ENCODE data around the gene RNF207. TPM values are rescaled to one million over a fixed set of nuclear protein-coding genes. Genes with fewer than 3 reads are reported as not detected.

Gene RNF207
- 4.9 and 7.1 TPM in 2 replicates for total RNA-seq (2021)
- long read RNA-seq, partial matches to known transcripts, result 0 of 2 reads
- long read RNA-seq, other reads (novel, unspliced or antisense), result 2 of 2 reads

GRCh38 chr1:6205849-6206519 is at the start of gene RNF207:
TSS of gene RNF207 (plus strand) at chr1:6206119. CDS start at chr1:6206536, 417 bp downstream.
- Histone ChIP-seq H4K5ac (ENCODE audit: insufficient read length, low read depth, low read length) (no peak within 1 kb of the TSS), H2AK5ac (ENCODE audit: insufficient read length, low read length) (no peak within 1 kb of the TSS), H3K14ac (ENCODE audit: insufficient read depth, low read length) (no peak within 1 kb of the TSS), H3K4ac (ENCODE audit: low read depth, low read length) (no peak within 1 kb of the TSS), H3K27me3 (ENCODE audit: insufficient read depth, low read length) (no peaks in the 10 kb centered on the region; the same call in 1 of the 2 replicates), H4K20me1 (ENCODE audit: control insufficient read depth, insufficient read depth, insufficient read length) (no peaks in the 10 kb centered on the region), H2BK12ac (ENCODE audit: insufficient read length, low read depth, low read length) (no peak within 1 kb of the TSS), H3K27ac (ENCODE audit: insufficient read length, low read depth, low read length) (peak within 1 kb of the TSS; percentile 8), H2BK5ac (ENCODE audit: insufficient read length, low read length) (no peak within 1 kb of the TSS), H3K4me2 (ENCODE audit: insufficient read depth, insufficient read length, low read length) (peak within 1 kb of the TSS; percentile 51), H2AFZ (ENCODE audit: low read length) (no peak within 1 kb of the TSS), H2BK120ac (ENCODE audit: low read depth, low read length, poor library complexity, severe bottlenecking) (no peak within 1 kb of the TSS), H2BK15ac (ENCODE audit: low read depth, low read length) (no peak within 1 kb of the TSS; the same call in 1 of the 2 replicates), H4K8ac (replicated peaks; ENCODE audit: insufficient read length, low read depth, low read length) (no peak within 1 kb of the TSS), H2BK20ac (ENCODE audit: low read depth, low read length, poor library complexity, severe bottlenecking) (no peak within 1 kb of the TSS), H3T11ph (ENCODE audit: low read length) (no peak within 1 kb of the TSS), H3K18ac (ENCODE audit: insufficient read length, low read depth, low read length) (no peak within 1 kb of the TSS), H3K56ac (ENCODE audit: insufficient read length, low read depth, low read length) (no peak within 1 kb of the TSS), H4K91ac (ENCODE audit: insufficient read length, low read depth, low read length) (no peak within 1 kb of the TSS), H3K79me1 (ENCODE audit: insufficient read depth, low read depth, low read length, poor library complexity, severe bottlenecking) (no peaks in the 10 kb centered on the region), H3K4me1 (ENCODE audit: insufficient read depth, low read length) (no peaks in the 10 kb centered on the region), H3K23ac (ENCODE audit: insufficient read length, low read depth, low read length) (no peak within 1 kb of the TSS), H3K23me2 (ENCODE audit: insufficient read length, low read depth, low read length, poor library complexity, severe bottlenecking) (peaks cover 19% of the 10 kb centered on the region), H3K9me3 (ENCODE audit: control insufficient read depth, low read depth, low read length) (no peaks in the 10 kb centered on the region), H3K79me2 (ENCODE audit: insufficient read depth, low read length) (no peaks in the 10 kb centered on the region), H3K9ac (ENCODE audit: extremely low read depth, insufficient read length, low read length) (no peak within 1 kb of the TSS)
- H3K4me3 Mint-ChIP-seq, result peak within 1 kb of the TSS; percentile 54 to 74
- peaks cover 43% of the 10 kb centered on the region for H3K27me3 Mint-ChIP-seq (ENCODE audit: low read depth)
- TF ChIP-seq, protein P1, sequence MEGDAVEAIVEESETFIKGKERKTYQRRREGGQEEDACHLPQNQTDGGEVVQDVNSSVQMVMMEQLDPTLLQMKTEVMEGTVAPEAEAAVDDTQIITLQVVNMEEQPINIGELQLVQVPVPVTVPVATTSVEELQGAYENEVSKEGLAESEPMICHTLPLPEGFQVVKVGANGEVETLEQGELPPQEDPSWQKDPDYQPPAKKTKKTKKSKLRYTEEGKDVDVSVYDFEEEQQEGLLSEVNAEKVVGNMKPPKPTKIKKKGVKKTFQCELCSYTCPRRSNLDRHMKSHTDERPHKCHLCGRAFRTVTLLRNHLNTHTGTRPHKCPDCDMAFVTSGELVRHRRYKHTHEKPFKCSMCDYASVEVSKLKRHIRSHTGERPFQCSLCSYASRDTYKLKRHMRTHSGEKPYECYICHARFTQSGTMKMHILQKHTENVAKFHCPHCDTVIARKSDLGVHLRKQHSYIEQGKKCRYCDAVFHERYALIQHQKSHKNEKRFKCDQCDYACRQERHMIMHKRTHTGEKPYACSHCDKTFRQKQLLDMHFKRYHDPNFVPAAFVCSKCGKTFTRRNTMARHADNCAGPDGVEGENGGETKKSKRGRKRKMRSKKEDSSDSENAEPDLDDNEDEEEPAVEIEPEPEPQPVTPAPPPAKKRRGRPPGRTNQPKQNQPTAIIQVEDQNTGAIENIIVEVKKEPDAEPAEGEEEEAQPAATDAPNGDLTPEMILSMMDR (conservative IDR thresholded peaks at IDR 0.05), result no peak
- no CpG with 5 or more reads among the region's 66 CpGs for WGBS (ENCODE audit: extremely low coverage, insufficient read length, low lambda C conversion rate)
- no peaks in the 10 kb centered on the region for H3K36me3 Mint-ChIP-seq (ENCODE audit: insufficient read depth in 1 of 3, low read depth in 3 of 3)
- H3K4me1 Mint-ChIP-seq, result peaks cover 8 to 26% of the 10 kb centered on the region in 2 experiments
- H3K27ac Mint-ChIP-seq, result no peak within 1 kb of the TSS; a peak in 1 of 7 replicates
- no peaks in the 10 kb centered on the region for H3K9me3 Mint-ChIP-seq
- peak; percentile 87 for DNase-seq
